Stromal cell of bone marrow (primary cell): ENCODE measurements around the gene FGF19.

Experiments used
- DNase-seq: peaks from one replicate; pipeline ENCODE4 v3.0.0-alpha.2; 2012; ENCODE audit warnings: low read depth

FGF19 gene

GRCh38 chr11:69718147-69718546 lies 14.3 kb upstream of the FGF19 start:
- no peak for DNase-seq

GRCh38 chr11:69716891-69717747 lies 13.3 kb upstream of the FGF19 start:
- DNase-seq, result no peak

- DNase-seq, result no peak
These were observed 12.3 kb upstream of the FGF19 start for GRCh38 chr11:69716099-69716498.

GRCh38 chr11:69715446-69715845 lies 11.6 kb upstream of the FGF19 start:
- DNase-seq, result no peak

GRCh38 chr11:69711822-69712801 lies 8.3 kb upstream of the FGF19 start:
- no peak for DNase-seq

GRCh38 chr11:69708736-69709401 lies 5.0 kb upstream of the FGF19 start:
- DNase-seq, result no peak

- DNase-seq, result no peak
These were observed 3.4 kb upstream of the FGF19 start for GRCh38 chr11:69707176-69707575.

- DNase-seq, result no peak
These were observed 2.3 kb upstream of the FGF19 start for GRCh38 chr11:69705901-69706787.

- DNase-seq, result no peak
These were observed 1.6 kb upstream of the FGF19 start for GRCh38 chr11:69705351-69705811.

- no peak for DNase-seq
These were observed 859 bp upstream of the FGF19 start for GRCh38 chr11:69704508-69705253.

GRCh38 chr11:69703453-69703767 lies 412 bp downstream of the FGF19 start:
- no peak for DNase-seq

- no peak for DNase-seq
These were observed 911 bp downstream of the FGF19 start for GRCh38 chr11:69702769-69703452.

GRCh38 chr11:69702239-69702691 lies 1.6 kb downstream of the FGF19 start:
- no peak for DNase-seq

- DNase-seq, result peak; percentile 19
These were observed 3.3 kb downstream of the FGF19 start for GRCh38 chr11:69700278-69701140.

- DNase-seq, result no peak
These were observed 4.6 kb downstream of the FGF19 start for GRCh38 chr11:69699213-69699612.

- DNase-seq, result no peak
These were observed 5.5 kb downstream of the FGF19 start for GRCh38 chr11:69698362-69698761.

- no peak for DNase-seq
These were observed 6.0 kb downstream of the FGF19 start for GRCh38 chr11:69697861-69698260.

- DNase-seq, result no peak
These were observed 6.4 kb downstream of the FGF19 start for GRCh38 chr11:69697469-69697843.
